GM19240 (cell line): Measurements from ENCODE around the gene EPM2AIP1.
A peak's percentile ranks its signal among the peaks of the same experiment; 100 is the strongest.
"Not testable (repeated sequence)": the region's sequence is repeated elsewhere in the genome, so short reads cannot be mapped to it uniquely, and the experiment has no call there.

Experiments
- DNase-seq: peaks from one replicate; pipeline ENCODE4 v3.0.0; 2011; ENCODE audit warnings: low spot score; ENCODE audit not compliant: insufficient read length

EPM2AIP1 gene

DNA sequence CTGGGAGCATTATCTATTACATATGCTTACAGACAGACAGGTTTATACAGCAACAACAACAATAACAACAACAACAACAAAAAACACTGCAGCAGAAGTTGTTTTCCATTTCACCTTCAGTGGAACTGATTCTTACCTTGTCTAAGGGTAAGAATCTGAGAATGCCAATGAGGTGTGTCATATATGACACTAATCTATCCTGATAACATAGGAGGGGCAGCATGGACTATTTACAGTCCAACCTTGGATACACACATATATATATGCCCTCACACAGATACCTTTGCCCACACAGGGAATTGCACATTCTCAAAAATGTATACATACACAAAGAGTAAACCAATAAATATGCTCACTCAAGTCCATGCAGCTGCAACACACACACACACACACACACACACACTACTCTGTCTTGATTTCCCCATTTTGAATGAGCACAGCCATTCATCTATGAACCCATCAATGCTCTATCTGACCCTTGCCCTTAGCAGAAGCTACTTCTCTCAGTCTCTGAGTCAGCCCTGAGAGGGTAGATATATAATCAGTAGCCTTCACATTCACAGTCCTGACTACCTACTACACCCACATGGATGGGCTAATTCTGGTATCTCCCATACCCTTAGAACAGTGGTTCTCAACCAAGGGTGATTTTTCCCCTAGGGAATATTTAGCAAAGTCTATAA is 38.3 kb downstream of the EPM2AIP1 start:
- no peak for DNase-seq

DNA sequence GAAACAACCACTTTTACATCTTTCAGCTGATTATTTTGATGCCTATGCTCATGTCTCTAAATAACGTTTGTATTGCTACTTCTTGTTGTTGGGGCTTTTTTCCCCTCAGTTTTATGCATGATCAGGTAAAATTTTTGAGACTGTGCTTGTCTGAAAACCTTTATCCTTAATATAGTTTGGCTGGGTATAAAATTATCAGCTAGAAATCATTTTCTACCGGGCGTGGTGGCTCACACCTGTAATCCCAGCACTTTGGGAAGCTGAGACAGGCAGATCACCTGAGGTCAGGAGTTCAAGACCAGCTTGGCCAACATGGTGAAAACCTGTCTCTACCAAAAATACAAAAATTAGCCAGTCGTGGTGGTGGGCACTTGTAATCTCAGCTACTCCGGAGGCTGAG is 45.1 kb downstream of the EPM2AIP1 start:
- not testable (repeated sequence) for DNase-seq

DNA sequence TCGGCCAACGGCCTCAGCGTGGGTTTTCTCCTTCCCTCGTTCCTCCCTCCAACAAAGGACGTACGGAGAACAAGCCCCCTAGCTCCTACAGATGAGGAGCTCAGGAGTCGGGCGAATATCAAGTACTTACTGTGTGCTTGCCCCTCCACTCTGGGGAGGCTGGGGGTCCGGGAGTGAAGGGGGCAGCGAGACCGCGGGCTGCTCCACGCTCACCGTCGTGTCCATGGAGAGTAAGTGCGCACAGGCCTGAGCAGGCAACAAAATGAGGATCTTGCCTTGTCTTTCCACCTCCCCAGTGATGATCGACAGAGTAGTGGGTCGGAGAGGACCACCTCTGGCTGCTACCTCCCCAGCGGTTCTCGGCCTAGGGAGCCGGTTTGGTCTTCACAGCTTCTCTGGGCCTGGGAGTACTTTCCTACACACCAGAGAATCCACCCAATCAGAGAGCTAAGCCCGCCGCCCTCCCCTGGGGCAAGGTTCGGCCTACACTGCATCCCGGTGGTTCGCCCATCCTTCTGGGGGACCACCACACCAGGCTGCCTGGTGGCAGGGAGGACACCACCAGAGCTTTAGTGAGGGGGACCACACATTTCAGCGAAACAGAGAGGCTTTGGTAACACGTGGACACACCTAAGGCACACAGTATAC is 47.5 kb downstream of the EPM2AIP1 start:
- no peak for DNase-seq

DNA sequence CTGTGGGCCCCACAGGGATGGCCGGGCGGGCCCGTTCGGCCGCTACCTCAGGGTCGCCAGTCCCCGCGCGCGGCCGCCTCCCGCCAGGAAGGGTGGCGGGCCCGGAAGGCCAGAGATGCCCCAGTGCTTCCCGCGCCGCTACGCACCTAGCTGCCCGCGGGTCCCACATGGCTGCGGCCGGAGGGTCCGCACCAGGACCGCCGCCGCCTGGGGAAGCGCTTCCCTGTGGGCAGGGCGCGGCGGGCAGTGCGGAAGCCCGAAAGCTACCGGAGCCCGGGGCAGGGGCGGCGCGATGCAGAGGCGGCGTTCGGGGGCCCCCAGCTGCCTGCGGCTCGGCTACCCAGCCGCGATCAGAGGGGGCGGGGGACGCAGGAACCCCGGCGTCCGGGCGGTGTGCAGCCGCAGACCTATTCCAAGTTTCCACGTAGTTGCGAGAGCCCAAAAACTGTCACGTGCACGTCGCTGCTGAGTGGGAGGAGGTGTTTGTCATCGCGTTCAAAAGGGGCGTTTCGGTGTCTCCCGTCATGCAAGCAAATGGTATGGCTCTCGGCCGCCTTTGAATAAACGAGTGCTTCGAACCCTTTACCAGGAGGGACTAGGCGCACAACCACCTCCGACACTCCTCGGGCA is 48.2 kb downstream of the EPM2AIP1 start, which contains the start of gene TRANK1:
TSS of gene TRANK1 (minus strand) at position 414 of the 630 bp plus-strand sequence. CDS start at position 169, 245 bp downstream.
- DNase-seq: peak; percentile 22

DNA sequence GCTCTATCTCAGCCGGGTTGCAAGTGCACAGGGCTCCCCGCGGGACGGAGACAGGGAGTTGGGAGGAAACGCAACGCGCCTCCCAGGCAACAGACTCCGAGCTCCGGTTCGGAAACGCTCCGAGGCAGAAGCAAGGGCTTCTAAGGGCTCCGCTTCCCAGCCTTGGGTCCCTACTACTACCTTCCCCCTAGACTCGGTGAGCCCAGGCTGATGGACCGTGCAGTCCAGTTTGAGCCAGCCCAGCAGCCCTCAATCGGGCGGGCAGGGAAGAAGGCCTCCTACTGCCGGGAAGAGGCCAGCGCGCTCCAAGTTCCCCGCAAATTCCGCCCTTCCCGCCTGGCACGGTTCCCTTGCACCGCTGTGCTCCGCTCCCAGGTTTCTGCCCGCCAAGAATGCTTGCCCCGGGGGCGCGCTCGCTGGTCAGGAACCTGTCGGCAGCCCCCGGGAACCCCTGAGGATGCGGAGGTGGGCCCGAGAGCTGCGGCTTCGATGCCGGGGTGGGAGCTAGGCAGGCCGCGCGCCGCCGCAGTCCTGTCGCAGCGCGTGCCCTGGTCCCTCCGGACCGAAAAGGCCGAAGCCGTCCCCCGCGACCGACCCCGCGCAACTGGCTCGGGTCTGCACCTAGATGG is 48.8 kb downstream of the EPM2AIP1 start:
- DNase-seq: peak; percentile 32

DNA sequence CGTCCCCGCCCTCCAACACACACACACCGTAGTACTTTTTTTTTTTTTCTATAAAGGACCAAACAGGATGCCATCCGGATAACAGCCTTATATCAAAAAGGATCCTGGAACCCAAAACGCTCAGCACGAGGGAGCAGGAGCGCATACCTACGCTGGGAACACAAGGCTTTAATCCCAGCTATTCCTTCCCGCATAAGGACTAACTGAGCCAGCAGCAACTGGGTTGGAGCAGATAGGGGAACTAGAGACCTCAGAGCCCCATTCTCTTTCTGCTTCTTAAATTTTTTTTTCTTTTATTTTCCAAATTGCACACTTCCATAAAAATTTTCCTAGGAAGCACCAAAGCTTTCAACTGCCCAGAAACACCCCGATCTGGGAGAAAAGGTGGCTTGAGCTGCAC is 49.3 kb downstream of the EPM2AIP1 start:
- no peak for DNase-seq

DNA sequence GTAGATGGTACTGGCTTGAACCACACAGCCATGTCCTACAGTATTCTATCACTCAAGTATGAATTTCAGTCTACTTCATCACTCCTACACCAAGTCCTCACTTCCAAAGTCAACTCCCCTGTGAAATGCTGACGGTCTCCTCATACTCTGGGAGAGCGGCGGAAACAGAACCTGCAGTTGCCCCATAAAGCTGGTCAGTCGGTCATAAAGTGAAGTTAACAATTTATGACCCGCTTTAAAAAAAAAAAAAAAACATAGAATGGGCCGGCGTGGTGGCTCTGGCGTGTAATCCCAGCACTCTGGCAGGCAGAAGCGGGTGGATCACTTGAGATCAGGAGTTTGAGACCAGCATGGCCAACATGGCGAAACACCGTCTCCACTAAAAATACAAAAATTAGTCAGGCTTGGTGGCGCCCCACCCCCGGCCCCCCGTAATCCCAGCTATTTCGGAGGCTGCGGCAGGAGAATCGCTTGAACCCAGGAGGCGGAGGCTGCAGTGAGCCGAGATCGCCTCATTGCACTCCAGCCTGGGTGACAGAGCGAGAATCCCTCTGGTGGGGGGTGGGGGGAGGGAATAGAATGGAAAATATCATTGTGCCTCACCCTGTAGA is 50.2 kb downstream of the EPM2AIP1 start:
- no peak for DNase-seq

DNA sequence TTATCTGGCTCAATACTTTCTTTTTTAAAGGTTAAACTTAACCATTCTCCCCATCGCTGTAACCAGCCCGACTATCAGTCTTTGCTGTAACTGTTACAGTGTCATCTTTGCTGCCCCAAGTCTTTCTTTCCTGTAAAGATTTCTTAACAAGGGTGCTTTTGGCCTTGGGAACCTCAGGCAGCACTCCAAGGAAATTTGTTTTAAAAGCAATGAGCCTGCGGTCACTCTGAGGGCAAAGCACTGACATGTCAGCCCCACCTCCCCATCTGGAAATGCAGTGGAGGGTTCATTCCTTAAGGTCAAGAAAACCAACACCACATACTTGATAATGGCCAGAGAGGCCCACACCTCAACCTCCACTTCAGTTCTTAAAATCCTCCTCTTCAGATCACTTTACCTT is 51.3 kb downstream of the EPM2AIP1 start:
- DNase-seq: no peak

DNA sequence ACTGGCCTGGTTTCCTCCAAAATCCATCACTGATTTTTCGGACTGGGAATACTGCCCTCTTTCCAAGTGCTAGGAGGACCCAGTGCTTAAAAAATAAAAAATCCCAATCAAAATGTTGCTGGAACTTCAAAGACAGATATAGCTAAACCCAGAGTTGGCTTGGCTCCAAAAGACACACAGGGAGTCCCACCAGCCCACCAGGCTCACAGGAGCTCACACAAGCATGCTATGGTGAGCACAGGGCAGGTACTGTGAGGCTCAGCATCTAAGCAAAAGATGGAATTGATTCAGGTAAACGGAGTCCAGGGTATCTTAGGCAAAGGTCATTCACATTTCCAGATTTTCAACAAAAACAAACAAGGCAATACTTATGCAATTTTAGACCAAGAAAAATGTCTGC is 51.8 kb downstream of the EPM2AIP1 start:
- DNase-seq: no peak

DNA sequence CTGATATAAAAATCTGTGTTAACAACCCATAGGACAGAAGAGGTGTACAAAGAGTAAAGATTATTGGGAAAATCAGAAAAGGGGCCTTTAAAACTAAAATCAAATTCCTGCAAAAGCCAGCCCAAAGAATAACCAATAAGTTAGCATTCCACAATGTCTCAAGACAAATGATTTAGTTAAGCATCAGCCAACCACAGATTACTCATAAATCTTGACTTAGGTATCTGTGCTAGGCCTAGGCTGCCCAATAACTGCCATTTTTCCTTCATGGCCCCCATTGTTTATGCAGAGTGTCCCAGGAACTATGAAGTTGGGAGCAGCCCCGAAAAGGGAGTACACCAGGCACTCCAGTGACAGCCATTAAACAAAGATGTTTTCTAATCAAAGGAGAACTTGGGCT is 55.4 kb downstream of the EPM2AIP1 start:
- no peak for DNase-seq
